OCI-LY7 (cell line): ENCODE results near the gene STK38L.

ENCODE experiments used
- CTCF ChIP-seq: fragments of 200-600 bp; sonication (generic); conservative IDR thresholded peaks from 2 replicates; pipeline ENCODE4 v1.5.1; 2014; ENCODE audit warnings: mild to moderate bottlenecking, antibody characterized with exemption, low read length, moderate library complexity, mixed read lengths
- EZH2phosphoT487 ChIP-seq: fragments of 200-600 bp; sonication (generic); IDR thresholded peaks from 2 replicates; pipeline ENCODE4 v1.6.1; 2018; ENCODE audit warnings: low read depth, borderline replicate concordance, mild to moderate bottlenecking, mixed run types, antibody characterized with exemption, low read length, moderate library complexity, mixed read lengths

- no peak for TF ChIP-seq CTCF
- TF ChIP-seq EZH2phosphoT487 = no peak
Observed at GRCh38 chr12:27273114-27273513, 29.0 kb downstream of the STK38L start.
